OCI-LY1 (cell line): ENCODE measurements around the gene IGF1R.

Source experiments
- CTCF ChIP-seq: fragments of 200-600 bp; sonication (generic), shearing (Covaris generic); IDR thresholded peaks from 2 replicates; pipeline ENCODE4 v1.5.1; 2017; ENCODE audit warnings: mild to moderate bottlenecking, antibody characterized with exemption, low read length, moderate library complexity, mixed read lengths
- EZH2 ChIP-seq: fragments of 200-600 bp; sonication (generic), shearing (Covaris generic); IDR thresholded peaks from 2 replicates; pipeline ENCODE4 v1.8.0; 2017; ENCODE audit warnings: borderline replicate concordance, mixed run types, mild to moderate bottlenecking, antibody characterized with exemption, low read length, moderate library complexity, mixed read lengths

GRCh38 chr15:98610991-98611390 lies 37.3 kb upstream of the IGF1R start:
- TF ChIP-seq CTCF: no peak
- no peak for TF ChIP-seq EZH2
